Measurements from ENCODE around the gene FANCM. TPM values are rescaled to one million over a fixed set of nuclear protein-coding genes. Genes with fewer than 3 reads are reported as not detected.

FANCM gene
- total RNA-seq, 1 experiment from 2014 or later, result 11.9 TPM

- no peak overlapping the region for H3K23ac ChIP-seq (ENCODE audit: insufficient read length, low read depth, low read length)
- no peak overlapping the region for H3T11ph ChIP-seq (ENCODE audit: low read length)
- no peak overlapping the region for H3K56ac ChIP-seq (ENCODE audit: insufficient read length, low read depth, low read length)
- no peak overlapping the region for H2AFZ ChIP-seq (ENCODE audit: low read length)
- H3K79me2 ChIP-seq (ENCODE audit: insufficient read depth, low read length), result peaks cover 12% of the 10 kb centered on the region; the same call in 1 of the 2 replicates
- H4K91ac ChIP-seq (ENCODE audit: insufficient read length, low read depth, low read length), result no peak overlapping the region
- H3K4me1 Mint-ChIP-seq, result peaks cover 0 to 3% of the 10 kb centered on the region in 2 experiments; a peak in 1 of 4 replicates
- no peak overlapping the region for H3K4me3 Mint-ChIP-seq
- no peaks in the 10 kb centered on the region for H3K27me3 ChIP-seq (ENCODE audit: insufficient read depth, low read length)
- no peaks in the 10 kb centered on the region for H3K23me2 ChIP-seq (ENCODE audit: insufficient read length, low read depth, low read length, poor library complexity, severe bottlenecking)
- no peak overlapping the region for H3K27ac ChIP-seq (ENCODE audit: insufficient read length, low read depth, low read length)
- H4K8ac ChIP-seq (replicated peaks; ENCODE audit: insufficient read length, low read depth, low read length), result no peak overlapping the region
- H3K9me3 Mint-ChIP-seq, result no peaks in the 10 kb centered on the region
- no peaks in the 10 kb centered on the region for H3K79me1 ChIP-seq (ENCODE audit: insufficient read depth, low read depth, low read length, poor library complexity, severe bottlenecking)
- H3K9me3 ChIP-seq (ENCODE audit: control insufficient read depth, low read depth, low read length), result no peaks in the 10 kb centered on the region
- TF ChIP-seq, protein P1, sequence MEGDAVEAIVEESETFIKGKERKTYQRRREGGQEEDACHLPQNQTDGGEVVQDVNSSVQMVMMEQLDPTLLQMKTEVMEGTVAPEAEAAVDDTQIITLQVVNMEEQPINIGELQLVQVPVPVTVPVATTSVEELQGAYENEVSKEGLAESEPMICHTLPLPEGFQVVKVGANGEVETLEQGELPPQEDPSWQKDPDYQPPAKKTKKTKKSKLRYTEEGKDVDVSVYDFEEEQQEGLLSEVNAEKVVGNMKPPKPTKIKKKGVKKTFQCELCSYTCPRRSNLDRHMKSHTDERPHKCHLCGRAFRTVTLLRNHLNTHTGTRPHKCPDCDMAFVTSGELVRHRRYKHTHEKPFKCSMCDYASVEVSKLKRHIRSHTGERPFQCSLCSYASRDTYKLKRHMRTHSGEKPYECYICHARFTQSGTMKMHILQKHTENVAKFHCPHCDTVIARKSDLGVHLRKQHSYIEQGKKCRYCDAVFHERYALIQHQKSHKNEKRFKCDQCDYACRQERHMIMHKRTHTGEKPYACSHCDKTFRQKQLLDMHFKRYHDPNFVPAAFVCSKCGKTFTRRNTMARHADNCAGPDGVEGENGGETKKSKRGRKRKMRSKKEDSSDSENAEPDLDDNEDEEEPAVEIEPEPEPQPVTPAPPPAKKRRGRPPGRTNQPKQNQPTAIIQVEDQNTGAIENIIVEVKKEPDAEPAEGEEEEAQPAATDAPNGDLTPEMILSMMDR (conservative IDR thresholded peaks at IDR 0.05), result no peak
- no peak overlapping the region for H3K9ac ChIP-seq (ENCODE audit: extremely low read depth, insufficient read length, low read length)
- H3K36me3 Mint-ChIP-seq (ENCODE audit: insufficient read depth in 1 of 3, low read depth in 3 of 3), result peaks cover 28 to 54% (median 52%) of the 10 kb centered on the region in 3 experiments
- H3K4me2 ChIP-seq (ENCODE audit: insufficient read depth, insufficient read length, low read length), result no peak overlapping the region
- no peak overlapping the region for H2BK120ac ChIP-seq (ENCODE audit: low read depth, low read length, poor library complexity, severe bottlenecking)
- no peak overlapping the region for H3K18ac ChIP-seq (ENCODE audit: insufficient read length, low read depth, low read length)
- H3K14ac ChIP-seq (ENCODE audit: insufficient read depth, low read length), result no peak overlapping the region
- no peak overlapping the region for H3K27ac Mint-ChIP-seq
- H2AK5ac ChIP-seq (ENCODE audit: insufficient read length, low read length), result no peak overlapping the region
- H4K5ac ChIP-seq (ENCODE audit: insufficient read length, low read depth, low read length), result no peak overlapping the region
- no peak overlapping the region for H2BK20ac ChIP-seq (ENCODE audit: low read depth, low read length, poor library complexity, severe bottlenecking)
- DNase-seq, result no peak
- no peaks in the 10 kb centered on the region for H3K4me1 ChIP-seq (ENCODE audit: insufficient read depth, low read length)
- WGBS (ENCODE audit: extremely low coverage, insufficient read length, low lambda C conversion rate), result no CpG with 5 or more reads among the region's 4 CpGs
- H4K20me1 ChIP-seq (ENCODE audit: control insufficient read depth, insufficient read depth, insufficient read length), result no peaks in the 10 kb centered on the region
- H3K4ac ChIP-seq (ENCODE audit: low read depth, low read length), result no peak overlapping the region
- H3K27me3 Mint-ChIP-seq (ENCODE audit: low read depth), result no peaks in the 10 kb centered on the region
- no peak overlapping the region for H2BK15ac ChIP-seq (ENCODE audit: low read depth, low read length)
- no peak overlapping the region for H2BK5ac ChIP-seq (ENCODE audit: insufficient read length, low read length)
- no peak overlapping the region for H2BK12ac ChIP-seq (ENCODE audit: insufficient read length, low read depth, low read length)
Observed at GRCh38 chr14:45095143-45095542, 40.6 kb upstream of the FANCM start.

All from H9 (cell line).